ENCODE results near the gene PTPRK.

DNA sequence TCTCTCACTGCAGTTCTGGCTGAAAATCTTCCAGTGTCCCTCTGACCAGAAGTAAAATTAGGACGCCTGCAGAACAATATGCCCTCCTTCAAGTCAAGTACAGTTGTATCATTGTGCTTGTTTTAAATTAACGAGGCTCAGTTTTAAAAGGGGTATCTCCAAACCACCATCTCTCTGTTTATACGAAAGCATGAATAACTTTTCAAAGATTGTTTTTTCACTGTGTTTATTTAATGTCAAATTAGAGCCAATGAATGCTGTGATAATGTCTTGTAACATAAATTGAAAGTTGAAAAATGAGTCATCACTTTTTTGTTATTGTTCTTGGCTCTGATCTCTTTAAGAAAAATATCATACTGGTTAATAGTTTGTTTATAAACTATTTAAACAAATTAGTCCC is 388.8 kb downstream of the PTPRK start:
- TF ChIP-seq, protein P1, sequence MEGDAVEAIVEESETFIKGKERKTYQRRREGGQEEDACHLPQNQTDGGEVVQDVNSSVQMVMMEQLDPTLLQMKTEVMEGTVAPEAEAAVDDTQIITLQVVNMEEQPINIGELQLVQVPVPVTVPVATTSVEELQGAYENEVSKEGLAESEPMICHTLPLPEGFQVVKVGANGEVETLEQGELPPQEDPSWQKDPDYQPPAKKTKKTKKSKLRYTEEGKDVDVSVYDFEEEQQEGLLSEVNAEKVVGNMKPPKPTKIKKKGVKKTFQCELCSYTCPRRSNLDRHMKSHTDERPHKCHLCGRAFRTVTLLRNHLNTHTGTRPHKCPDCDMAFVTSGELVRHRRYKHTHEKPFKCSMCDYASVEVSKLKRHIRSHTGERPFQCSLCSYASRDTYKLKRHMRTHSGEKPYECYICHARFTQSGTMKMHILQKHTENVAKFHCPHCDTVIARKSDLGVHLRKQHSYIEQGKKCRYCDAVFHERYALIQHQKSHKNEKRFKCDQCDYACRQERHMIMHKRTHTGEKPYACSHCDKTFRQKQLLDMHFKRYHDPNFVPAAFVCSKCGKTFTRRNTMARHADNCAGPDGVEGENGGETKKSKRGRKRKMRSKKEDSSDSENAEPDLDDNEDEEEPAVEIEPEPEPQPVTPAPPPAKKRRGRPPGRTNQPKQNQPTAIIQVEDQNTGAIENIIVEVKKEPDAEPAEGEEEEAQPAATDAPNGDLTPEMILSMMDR (IDR thresholded peaks at IDR 0.05), result no peak
- no peak for TF ChIP-seq POLR2A (IDR thresholded peaks at IDR 0.05)
